PC-3 (cell line): ENCODE results near the gene SLC35A5. TPM values are rescaled to one million over a fixed set of nuclear protein-coding genes. Genes with fewer than 3 reads are reported as not detected.
A peak's percentile ranks its signal among the peaks of the same experiment; 100 is the strongest.
"Not testable (repeated sequence)": the region's sequence is repeated elsewhere in the genome, so short reads cannot be mapped to it uniquely, and the experiment has no call there.

Experiments used
- ATAC-seq: fragments of 200-7000 bp; cut with Tn5 transposase; 2 replicates; pipeline ENCODE4 v1.9.1; 2020; ENCODE audit warnings: mild to moderate bottlenecking, moderate library complexity
- BruUV-seq: library from RNA; stranded (reverse); fragments of 400-500 nt; replicated peaks from 2 replicates; lab custom pipeline; 2021; lab: Mats Ljungman, UMichigan
- CTCF ChIA-PET: fragments of 300-600 bp; sonication (Branson Sonifier 250); formaldehyde crosslinking; loops from one replicate; lab custom pipeline; 2022; ENCODE audit warnings: antibody characterized with exemption; lab: Charles Lee
- POLR2A ChIA-PET: fragments of 300-600 bp; sonication (Branson Sonifier 250); formaldehyde crosslinking; loops from one replicate; lab custom pipeline; 2022; ENCODE audit warnings: antibody characterized with exemption; ENCODE audit not compliant: unreplicated experiment; lab: Charles Lee
- DNase-seq: peaks from one replicate; pipeline ENCODE4 v3.0.0-alpha.2; 2015
- H2AFZ ChIP-seq: fragments of 300-600 bp; sonication (generic); 2 replicates; pipeline ENCODE4 v1.6.0; 2016; ENCODE audit warnings: antibody characterized with exemption, low read length
- H3F3A ChIP-seq: fragments of 300-600 bp; sonication (generic); one replicate; pipeline ENCODE4 v1.6.0; 2017; ENCODE audit warnings: antibody characterized with exemption, low read length, control low read depth, mild to moderate bottlenecking; ENCODE audit not compliant: unreplicated experiment
- H3K27ac ChIP-seq: fragments of 300-600 bp; sonication (generic); 2 replicates; pipeline ENCODE4 v1.5.1; 2016; ENCODE audit warnings: mild to moderate bottlenecking, low read length
- H3K27me3 ChIP-seq: fragments of 300-600 bp; sonication (generic); 2 replicates; pipeline ENCODE4 v1.6.1; 2016; ENCODE audit warnings: low read length, mixed read lengths
- H3K36me3 ChIP-seq: fragments of 300-600 bp; sonication (generic); 2 replicates; pipeline ENCODE4 v1.6.1; 2016; ENCODE audit warnings: low read depth, mixed run types, low read length, mixed read lengths
- H3K4me1 ChIP-seq: fragments of 300-600 bp; sonication (generic); 2 replicates; pipeline ENCODE4 v1.5.1; 2016; ENCODE audit warnings: low read length; ENCODE audit not compliant: insufficient read depth
- H3K4me2 ChIP-seq: fragments of 300-600 bp; sonication (generic); 2 replicates; pipeline ENCODE4 v1.6.0; 2016; ENCODE audit warnings: low read length
- H3K4me3 ChIP-seq: fragments of 300-600 bp; sonication (generic); 2 replicates; pipeline ENCODE4 v1.5.1; 2016; ENCODE audit warnings: mild to moderate bottlenecking, low read length, mixed read lengths
- H3K79me2 ChIP-seq: fragments of 300-600 bp; sonication (generic); 2 replicates; pipeline ENCODE4 v1.6.1; 2017; ENCODE audit warnings: low read length, mixed read lengths
- H3K9ac ChIP-seq: fragments of 300-600 bp; sonication (generic); 2 replicates; pipeline ENCODE4 v1.6.0; 2016; ENCODE audit warnings: mild to moderate bottlenecking, low read length
- H3K9me2 ChIP-seq: fragments of 300-600 bp; sonication (generic); replicated peaks from 2 replicates; pipeline ENCODE4 v1.6.1; 2016; ENCODE audit warnings: mixed run types, low read length, mixed read lengths
- H3K9me3 ChIP-seq: fragments of 300-600 bp; sonication (generic); 2 replicates; pipeline ENCODE4 v1.6.1; 2016; ENCODE audit warnings: low read length, mixed read lengths
- H4K20me1 ChIP-seq: fragments of 300-600 bp; sonication (generic); 2 replicates; pipeline ENCODE4 v1.6.1; 2016; ENCODE audit warnings: low read length, mixed read lengths
- EZH2 ChIP-seq: fragments of 300-600 bp; sonication (generic); IDR thresholded peaks from one replicate; pipeline ENCODE4 v1.6.1; 2017; ENCODE audit warnings: antibody characterized with exemption, mild to moderate bottlenecking, low read length; ENCODE audit not compliant: unreplicated experiment
- EZH2phosphoT487 ChIP-seq: fragments of 300-600 bp; sonication (generic); IDR thresholded peaks from 2 replicates; pipeline ENCODE4 v1.6.1; 2018; ENCODE audit warnings: mild to moderate bottlenecking, antibody characterized with exemption, low read length, borderline replicate concordance
- intact Hi-C: fragments of 100-400 bp; cut with micrococcal nuclease; formaldehyde crosslinking; loops from 2 replicates; pipeline ENCODE4 v1.9.0; 2023
- total RNA-seq: library from RNA; depleted of rRNA; stranded (reverse); fragments of >200 nt; gene quantifications from 2 replicates; pipeline ENCODE4 v1.2.3, GENCODE V29; 2014
- TF ChIP-seq, protein P1 (sequence below): fragments of 300-600 bp; sonication (generic); conservative IDR thresholded peaks from 2 replicates; pipeline ENCODE4 v1.5.1; 2017; ENCODE audit warnings: antibody characterized with exemption, low read depth, mild to moderate bottlenecking, low read length

The SLC35A5 gene
- total RNA-seq, 1 experiment from 2014 or later, result 17.7 TPM

DNA sequence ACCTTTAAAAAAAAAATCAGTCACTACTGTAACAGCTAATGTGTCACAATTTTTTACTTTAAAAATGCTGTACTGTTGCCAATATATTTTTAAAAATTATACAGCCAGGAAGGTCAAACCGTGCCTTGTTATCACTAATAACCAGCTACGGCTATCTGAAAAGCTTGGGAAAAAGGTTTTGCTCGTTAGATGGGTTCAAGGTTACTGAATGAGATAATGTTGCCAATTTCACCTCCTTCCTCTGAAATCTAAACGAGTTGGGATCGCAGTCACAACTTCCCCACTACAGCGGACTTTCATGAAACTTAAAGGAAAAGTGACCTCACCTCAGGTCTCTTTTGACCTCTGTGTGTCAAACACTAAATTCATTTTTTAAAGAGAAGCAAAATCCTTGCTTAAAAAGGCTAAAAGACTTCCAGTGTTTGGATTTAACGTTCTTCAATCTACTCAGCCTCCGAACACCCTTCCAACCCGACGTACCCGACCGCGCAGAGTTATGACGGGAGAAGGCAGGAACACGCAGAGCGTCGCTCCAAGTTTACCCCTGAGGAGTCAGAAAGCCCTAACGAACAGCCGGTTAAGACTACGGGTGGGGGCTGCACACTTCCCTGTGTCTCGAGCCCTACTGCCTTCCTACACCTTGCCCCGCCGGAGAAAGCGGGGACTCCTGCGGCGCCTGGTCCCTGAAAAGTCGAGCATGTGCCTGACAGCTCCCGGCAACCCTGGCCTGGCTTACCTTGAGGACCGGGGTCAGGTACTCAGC is 943 bp upstream of the SLC35A5 start:
- Histone ChIP-seq H3K4me3 (peak overlapping the region; percentile 96), H3K27ac (peak overlapping the region; percentile 92), H3K9me2 (no peaks in the 10 kb centered on the region), H3K4me1 (peaks cover 22% of the 10 kb centered on the region), H3K36me3 (peaks cover 3% of the 10 kb centered on the region; the same call in 1 of the 2 replicates), H3K79me2 (peaks cover 55% of the 10 kb centered on the region), H3K9ac (peak overlapping the region; percentile 89), H4K20me1 (peaks cover 13% of the 10 kb centered on the region; the same call in 1 of the 2 replicates), H3F3A (no peaks in the 10 kb centered on the region), H2AFZ (peak overlapping the region; percentile 95), H3K9me3 (no peaks in the 10 kb centered on the region), H3K4me2 (peak overlapping the region; percentile 92), H3K27me3 (no peaks in the 10 kb centered on the region)
- peak; percentile 32 for ATAC-seq
- POLR2A ChIA-PET, result no interaction called here
- peak; percentile 84 for DNase-seq
- TF ChIP-seq EZH2phosphoT487 (no peak), EZH2 (no peak)
- TF ChIP-seq, protein P1, sequence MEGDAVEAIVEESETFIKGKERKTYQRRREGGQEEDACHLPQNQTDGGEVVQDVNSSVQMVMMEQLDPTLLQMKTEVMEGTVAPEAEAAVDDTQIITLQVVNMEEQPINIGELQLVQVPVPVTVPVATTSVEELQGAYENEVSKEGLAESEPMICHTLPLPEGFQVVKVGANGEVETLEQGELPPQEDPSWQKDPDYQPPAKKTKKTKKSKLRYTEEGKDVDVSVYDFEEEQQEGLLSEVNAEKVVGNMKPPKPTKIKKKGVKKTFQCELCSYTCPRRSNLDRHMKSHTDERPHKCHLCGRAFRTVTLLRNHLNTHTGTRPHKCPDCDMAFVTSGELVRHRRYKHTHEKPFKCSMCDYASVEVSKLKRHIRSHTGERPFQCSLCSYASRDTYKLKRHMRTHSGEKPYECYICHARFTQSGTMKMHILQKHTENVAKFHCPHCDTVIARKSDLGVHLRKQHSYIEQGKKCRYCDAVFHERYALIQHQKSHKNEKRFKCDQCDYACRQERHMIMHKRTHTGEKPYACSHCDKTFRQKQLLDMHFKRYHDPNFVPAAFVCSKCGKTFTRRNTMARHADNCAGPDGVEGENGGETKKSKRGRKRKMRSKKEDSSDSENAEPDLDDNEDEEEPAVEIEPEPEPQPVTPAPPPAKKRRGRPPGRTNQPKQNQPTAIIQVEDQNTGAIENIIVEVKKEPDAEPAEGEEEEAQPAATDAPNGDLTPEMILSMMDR, result no peak
- CTCF ChIA-PET, result interaction anchor here (0.7 kb wide), 1 partner anchor 72 kb away, joined by 7 read pairs; no protein-coding TSS in a partner anchor
- intact Hi-C loops, result loop anchor here (5.0 kb wide), 1 partner anchor 211 kb away; no protein-coding TSS in a partner anchor
- BruUV-seq, result TSS peak; percentile 48

DNA sequence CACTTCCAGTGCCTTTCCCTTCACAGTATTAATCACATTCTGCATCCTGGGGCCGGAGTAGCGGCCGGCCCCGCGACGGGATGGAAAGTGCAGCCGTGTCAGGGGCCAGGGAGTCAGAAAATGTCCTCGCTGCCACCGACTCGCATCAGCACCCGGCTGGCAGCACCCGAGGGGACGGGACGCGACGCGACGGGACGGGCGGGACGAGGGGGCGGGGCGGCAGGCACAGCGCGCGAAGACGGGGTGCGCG is 436 bp upstream of the SLC35A5 start:
- H3K27ac ChIP-seq, result peak overlapping the region; percentile 92
- H3K79me2 ChIP-seq, result peaks cover 53% of the 10 kb centered on the region
- CTCF ChIA-PET, result no interaction called here
- no peaks in the 10 kb centered on the region for H3K27me3 ChIP-seq
- DNase-seq (no peak), ATAC-seq (peak; percentile 52)
- H3K4me1 ChIP-seq, result peaks cover 21% of the 10 kb centered on the region
- H2AFZ ChIP-seq, result peak overlapping the region; percentile 95
- no peaks in the 10 kb centered on the region for H3K9me3 ChIP-seq
- intact Hi-C loops, result loop anchor here (5.0 kb wide), 1 partner anchor 211 kb away; no protein-coding TSS in a partner anchor
- peak overlapping the region; percentile 92 for H3K4me2 ChIP-seq
- H3K9ac ChIP-seq, result peak overlapping the region; percentile 89
- no TSS peak for BruUV-seq
- H4K20me1 ChIP-seq, result peaks cover 12% of the 10 kb centered on the region; the same call in 1 of the 2 replicates
- no peaks in the 10 kb centered on the region for H3K9me2 ChIP-seq
- no peak for TF ChIP-seq EZH2
- TF ChIP-seq, protein P1, result no peak
- no peaks in the 10 kb centered on the region for H3F3A ChIP-seq
- peak overlapping the region; percentile 96 for H3K4me3 ChIP-seq
- POLR2A ChIA-PET, result no interaction called here
- peaks cover 3% of the 10 kb centered on the region; the same call in 1 of the 2 replicates for H3K36me3 ChIP-seq

DNA sequence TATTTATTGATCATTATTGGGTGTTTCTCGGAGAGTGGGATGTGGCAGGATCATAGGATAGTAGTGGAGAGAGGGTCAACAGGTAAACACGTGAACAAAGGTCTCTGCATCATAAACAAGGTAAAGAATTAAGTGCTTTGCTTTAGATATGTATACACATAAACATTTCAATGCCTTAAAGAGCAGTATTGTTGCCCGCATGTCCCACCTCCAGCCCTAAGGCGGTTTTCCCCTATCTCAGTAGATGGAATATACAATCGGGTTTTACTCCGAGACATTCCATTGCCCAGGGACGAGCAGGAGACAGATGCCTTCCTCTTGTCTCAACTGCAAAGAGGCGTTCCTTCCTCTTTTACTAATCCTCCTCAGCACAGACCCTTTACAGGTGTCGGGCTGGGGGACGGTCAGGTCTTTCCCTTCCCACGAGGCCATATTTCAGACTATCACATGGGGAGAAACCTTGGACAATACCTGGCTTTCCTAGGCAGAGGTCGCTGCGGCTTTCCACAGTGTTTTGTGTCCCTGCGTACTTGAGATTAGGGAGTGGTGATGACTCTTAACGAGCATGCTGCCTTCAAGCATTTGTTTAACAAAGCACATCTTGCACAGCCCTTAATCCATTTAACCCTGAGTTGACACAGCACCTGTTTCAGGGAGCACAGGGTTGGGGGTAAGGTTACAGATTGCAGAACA is 2.5 kb downstream of the SLC35A5 start:
- H4K20me1 ChIP-seq, H2AFZ ChIP-seq, DNase-seq, BruUV-seq, H3K36me3 ChIP-seq, H3K9me2 ChIP-seq, POLR2A ChIA-PET, H3K9me3 ChIP-seq, H3F3A ChIP-seq, H3K9ac ChIP-seq, CTCF ChIA-PET, H3K4me2 ChIP-seq, ATAC-seq, H3K27ac ChIP-seq, H3K4me3 ChIP-seq, H3K27me3 ChIP-seq: not testable (repeated sequence)
- H3K79me2 ChIP-seq, result peaks cover 28% of the 10 kb centered on the region
- intact Hi-C loops, result loop anchor here (5.0 kb wide), 1 partner anchor 208 kb away; no protein-coding TSS in a partner anchor
- H3K4me1 ChIP-seq, result peaks cover 21% of the 10 kb centered on the region
